Caco-2 (cell line): Measurements from ENCODE around the gene ST6GALNAC3. TPM values are rescaled to one million over a fixed set of nuclear protein-coding genes. Genes with fewer than 3 reads are reported as not detected.

Experiments used
- BruUV-seq: library from RNA; stranded (reverse); fragments of 400-500 nt; replicated peaks from 2 replicates; lab custom pipeline; 2021; lab: Mats Ljungman, UMichigan
- CTCF ChIA-PET: fragments of 300-600 bp; sonication (Branson Sonifier 250); formaldehyde crosslinking; loops from one replicate; lab custom pipeline; 2022; ENCODE audit warnings: antibody characterized with exemption; lab: Charles Lee
- POLR2A ChIA-PET: fragments of 300-600 bp; sonication (Branson Sonifier 250); formaldehyde crosslinking; loops from one replicate; lab custom pipeline; 2022; ENCODE audit warnings: antibody characterized with exemption; lab: Charles Lee
- DNase-seq, 2 experiments: peaks; one replicate each; pipeline versions ENCODE4 v3.0.0 to v3.0.0-alpha.2; 2020 to 2022
- H3K27me3 ChIP-seq: replicated peaks from 2 replicates; pipeline ENCODE4 v1.6.0; 2011; ENCODE audit warnings: low read length; ENCODE audit not compliant: control insufficient read depth, insufficient read depth
- H3K36me3 ChIP-seq: 2 replicates; pipeline ENCODE4 v1.5.1; 2011; ENCODE audit warnings: low read length; ENCODE audit not compliant: control insufficient read depth, insufficient read depth
- H3K4me1 ChIP-seq: fragments of 250-450 bp; sonication (Bioruptor Pico); 2 replicates; pipeline ENCODE4 v1.5.1; 2020; ENCODE audit warnings: mild to moderate bottlenecking
- H3K4me3 ChIP-seq: 2 replicates; pipeline ENCODE4 v1.5.1; 2011; ENCODE audit warnings: low read depth, mild to moderate bottlenecking, control low read depth, low read length
- H3K9me3 ChIP-seq: fragments of 250-450 bp; sonication (Bioruptor Pico); 2 replicates; pipeline ENCODE4 v1.5.1; 2020; ENCODE audit warnings: mild to moderate bottlenecking, moderate library complexity
- H3K27ac Mint-ChIP-seq: one replicate; pipeline ENCODE4 v1.8.0; 2022; ENCODE audit warnings: mixed read lengths; ENCODE audit not compliant: unreplicated experiment
- H3K27me3 Mint-ChIP-seq: one replicate; pipeline ENCODE4 v1.8.0; 2022; ENCODE audit warnings: mixed read lengths; ENCODE audit not compliant: insufficient read depth, unreplicated experiment
- H3K36me3 Mint-ChIP-seq: one replicate; pipeline ENCODE4 v1.8.0; 2022; ENCODE audit warnings: mild to moderate bottlenecking, mixed read lengths; ENCODE audit not compliant: insufficient read depth, unreplicated experiment
- H3K4me1 Mint-ChIP-seq: one replicate; pipeline ENCODE4 v1.8.0; 2022; ENCODE audit warnings: low read depth, mixed read lengths; ENCODE audit not compliant: unreplicated experiment
- H3K4me3 Mint-ChIP-seq: one replicate; pipeline ENCODE4 v1.8.0; 2022; ENCODE audit warnings: mild to moderate bottlenecking, moderate library complexity, mixed read lengths; ENCODE audit not compliant: unreplicated experiment
- H3K9me3 Mint-ChIP-seq: one replicate; pipeline ENCODE4 v1.8.0; 2022; ENCODE audit warnings: mixed read lengths; ENCODE audit not compliant: unreplicated experiment
- CTCF ChIP-seq, 2 experiments: fragments of 200-600 bp in 1 of 2; IDR thresholded peaks; 1 replicate in 1 of 2; 2 replicates in 1 of 2; pipeline versions ENCODE4 v1.5.1 to v1.8.0; 2011 to 2022; ENCODE audit warnings: antibody characterized with exemption in 1 of 2, control low read depth in 1 of 2, inconsistent platforms in 1 of 2, low read depth in 1 of 2, low read length in 1 of 2, mild to moderate bottlenecking in 1 of 2, moderate library complexity in 1 of 2; ENCODE audit not compliant: insufficient read depth in 1 of 2, severe bottlenecking in 1 of 2, unreplicated experiment in 1 of 2
- intact Hi-C: fragments of 100-400 bp; cut with micrococcal nuclease; formaldehyde crosslinking; loops from one replicate; pipeline ENCODE4 v1.10.0; 2022; ENCODE audit not compliant: unreplicated experiment
- total RNA-seq: library from RNA; stranded (reverse); gene quantifications from 2 replicates; pipeline ENCODE4 v1.2.3, GENCODE V29; 2022

ST6GALNAC3 gene
- total RNA-seq, 1 experiment from 2014 or later = 16.0 TPM

GRCh38 chr1:76059451-76059850 lies 15.1 kb upstream of the ST6GALNAC3 start:
- no peak for DNase-seq
- intact Hi-C loops = no loop called here
- no peaks in the 10 kb centered on the region for H3K27me3 Mint-ChIP-seq
- Histone ChIP-seq H3K36me3 (no peaks in the 10 kb centered on the region), H3K4me1 (0 out of 2 replicates have a peak, but pooled peaks cover 3% of the 10 kb centered on the region), H3K4me3 (no peak overlapping the region), H3K27me3 (no peaks in the 10 kb centered on the region), H3K9me3 (no peaks in the 10 kb centered on the region)
- H3K36me3 Mint-ChIP-seq = no peaks in the 10 kb centered on the region
- no peak for TF ChIP-seq CTCF (IDR thresholded peaks at IDR 0.05; ENCODE audit: insufficient read depth in 1 of 2, low read depth in 1 of 2, low read length in 1 of 2, severe bottlenecking in 1 of 2, unreplicated experiment in 1 of 2)
- H3K4me3 Mint-ChIP-seq = no peak overlapping the region
- ChIA-PET CTCF (no interaction called here), POLR2A (no interaction called here)
- H3K27ac Mint-ChIP-seq = no peak overlapping the region
- no peaks in the 10 kb centered on the region for H3K9me3 Mint-ChIP-seq
- no TSS peak for BruUV-seq
- H3K4me1 Mint-ChIP-seq = peaks cover 8% of the 10 kb centered on the region

- Histone ChIP-seq H3K27me3 (no peaks in the 10 kb centered on the region), H3K4me1 (peaks cover 49% of the 10 kb centered on the region), H3K4me3 (no peak overlapping the region), H3K36me3 (no peaks in the 10 kb centered on the region), H3K9me3 (no peaks in the 10 kb centered on the region)
- Mint-ChIP-seq H3K4me3 (no peak overlapping the region), H3K4me1 (peaks cover 46% of the 10 kb centered on the region), H3K27me3 (no peaks in the 10 kb centered on the region), H3K36me3 (no peaks in the 10 kb centered on the region), H3K27ac (peak overlapping the region; percentile 48), H3K9me3 (no peaks in the 10 kb centered on the region)
- BruUV-seq = no TSS peak
- DNase-seq = no peak
- POLR2A ChIA-PET = no interaction called here
- CTCF ChIA-PET = no interaction called here
- intact Hi-C loops = no loop called here
- TF ChIP-seq CTCF (IDR thresholded peaks at IDR 0.05; ENCODE audit: insufficient read depth in 1 of 2, low read depth in 1 of 2, low read length in 1 of 2, severe bottlenecking in 1 of 2, unreplicated experiment in 1 of 2) = no peak
Observed at GRCh38 chr1:76065270-76065669, 9.3 kb upstream of the ST6GALNAC3 start.

- no peaks in the 10 kb centered on the region for H3K9me3 ChIP-seq
- no peak overlapping the region for H3K4me3 ChIP-seq
- H3K4me1 Mint-ChIP-seq = peaks cover 46% of the 10 kb centered on the region
- peak overlapping the region; percentile 48 for H3K27ac Mint-ChIP-seq
- H3K4me3 Mint-ChIP-seq = no peak overlapping the region
- no TSS peak for BruUV-seq
- CTCF ChIA-PET = no interaction called here
- no peaks in the 10 kb centered on the region for H3K9me3 Mint-ChIP-seq
- intact Hi-C loops = loop anchor here (2.0 kb wide), 1 partner anchor 26 kb away; no protein-coding TSS in a partner anchor
- no peaks in the 10 kb centered on the region for H3K36me3 ChIP-seq
- no peak for TF ChIP-seq CTCF (IDR thresholded peaks at IDR 0.05; ENCODE audit: insufficient read depth in 1 of 2, low read depth in 1 of 2, low read length in 1 of 2, severe bottlenecking in 1 of 2, unreplicated experiment in 1 of 2)
- no peaks in the 10 kb centered on the region for H3K27me3 Mint-ChIP-seq
- POLR2A ChIA-PET = no interaction called here
- H3K36me3 Mint-ChIP-seq = no peaks in the 10 kb centered on the region
- peaks cover 49% of the 10 kb centered on the region for H3K4me1 ChIP-seq
- no peaks in the 10 kb centered on the region for H3K27me3 ChIP-seq
- DNase-seq = peak in 1 of 2 experiments; percentile 12
Observed at GRCh38 chr1:76066394-76066793, 8.2 kb upstream of the ST6GALNAC3 start.
